Esophagus muscularis mucosa (tissue), 3 donors: ENCODE results near the gene ZNF750.

ENCODE experiments used
- POLR2A ChIP-seq: fragments of 450-650 bp; IDR thresholded peaks from one replicate; pipeline ENCODE4 v1.6.1; 2017; ENCODE audit warnings: antibody characterized with exemption, moderate library complexity, mild to moderate bottlenecking, low read depth
- POLR2AphosphoS5 ChIP-seq, 2 donors: sonication (generic); formaldehyde crosslinking; IDR thresholded peaks; one replicate each; pipeline ENCODE4 v1.6.1; 2017; ENCODE audit warnings: antibody characterized with exemption in 2 of 2
- TF ChIP-seq, protein P1 (sequence below), 3 experiments: fragments of 200-600 bp in 2 of 3; fragments of 450-650 bp in 1 of 3; sonication (generic) in 2 of 3; IDR thresholded peaks; one replicate each; pipeline ENCODE4 v1.5.1; 2017 to 2019; ENCODE audit warnings: antibody characterized with exemption in 3 of 3, mild to moderate bottlenecking in 2 of 3, moderate library complexity in 1 of 3

DNA sequence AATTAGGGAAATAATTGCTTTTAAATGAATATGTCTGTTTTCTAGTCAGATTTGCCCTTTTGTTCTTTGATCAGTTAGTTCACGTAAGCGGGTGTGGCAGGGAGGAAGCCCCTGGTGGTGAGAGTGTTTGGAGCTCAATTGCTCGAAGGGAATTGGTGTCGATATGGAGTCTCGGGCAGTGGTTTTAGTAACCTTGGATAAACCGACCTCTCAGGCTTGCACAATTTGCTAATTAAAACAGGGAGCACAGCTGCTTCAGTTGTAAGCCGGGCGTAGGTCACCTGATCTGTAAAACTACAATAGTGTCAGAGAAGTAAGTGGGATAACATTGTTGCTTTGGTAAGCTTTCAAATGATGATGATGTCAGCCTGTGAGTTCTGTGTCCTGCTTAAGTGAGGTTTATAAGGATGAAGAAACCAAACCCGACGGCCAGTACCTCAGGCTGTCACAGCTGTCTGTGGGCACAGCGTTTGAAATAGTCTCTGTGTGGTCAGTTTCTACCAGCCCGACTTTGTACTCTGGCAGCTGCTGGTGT is 2.9 kb downstream of the ZNF750 start:
- TF ChIP-seq, protein P1, sequence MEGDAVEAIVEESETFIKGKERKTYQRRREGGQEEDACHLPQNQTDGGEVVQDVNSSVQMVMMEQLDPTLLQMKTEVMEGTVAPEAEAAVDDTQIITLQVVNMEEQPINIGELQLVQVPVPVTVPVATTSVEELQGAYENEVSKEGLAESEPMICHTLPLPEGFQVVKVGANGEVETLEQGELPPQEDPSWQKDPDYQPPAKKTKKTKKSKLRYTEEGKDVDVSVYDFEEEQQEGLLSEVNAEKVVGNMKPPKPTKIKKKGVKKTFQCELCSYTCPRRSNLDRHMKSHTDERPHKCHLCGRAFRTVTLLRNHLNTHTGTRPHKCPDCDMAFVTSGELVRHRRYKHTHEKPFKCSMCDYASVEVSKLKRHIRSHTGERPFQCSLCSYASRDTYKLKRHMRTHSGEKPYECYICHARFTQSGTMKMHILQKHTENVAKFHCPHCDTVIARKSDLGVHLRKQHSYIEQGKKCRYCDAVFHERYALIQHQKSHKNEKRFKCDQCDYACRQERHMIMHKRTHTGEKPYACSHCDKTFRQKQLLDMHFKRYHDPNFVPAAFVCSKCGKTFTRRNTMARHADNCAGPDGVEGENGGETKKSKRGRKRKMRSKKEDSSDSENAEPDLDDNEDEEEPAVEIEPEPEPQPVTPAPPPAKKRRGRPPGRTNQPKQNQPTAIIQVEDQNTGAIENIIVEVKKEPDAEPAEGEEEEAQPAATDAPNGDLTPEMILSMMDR (IDR thresholded peaks at IDR 0.05): peak in 1 of 3 experiments; percentile 4
- TF ChIP-seq POLR2AphosphoS5 (IDR thresholded peaks at IDR 0.05) (no peak), POLR2A (no peak)
